Heart left ventricle (tissue), 16 donors: Measurements from ENCODE around the gene CFAP73. TPM values are rescaled to one million over a fixed set of nuclear protein-coding genes. Genes with fewer than 3 reads are reported as not detected.

Experiments used
- ATAC-seq, 4 donors: fragments of 200-7000 bp; cut with Tn5 transposase; one replicate each; pipeline ENCODE4 v1.9.1; 2020 to 2022; ENCODE audit warnings: moderate library complexity in 4 of 4, mild to moderate bottlenecking in 3 of 4, moderate number of reproducible peaks in 1 of 4
- DNase-seq, 5 donors: peaks; one replicate each; pipeline ENCODE4 v3.0.0-alpha.2; 2020
- H3K27ac ChIP-seq, 12 donors: fragments of 200-600 bp; sonication (generic) in 4 of 12; one replicate each; pipeline versions ENCODE4 v1.5.0 to v1.8.0; 2016 to 2022; ENCODE audit warnings: mild to moderate bottlenecking in 2 of 12
- H3K27me3 ChIP-seq, 9 donors: fragments of 200-600 bp; sonication (generic) in 2 of 9; one replicate each; pipeline versions ENCODE4 v1.5.1 to v1.8.0; 2016 to 2022; ENCODE audit warnings: mild to moderate bottlenecking in 3 of 9
- H3K36me3 ChIP-seq, 9 donors: fragments of 200-600 bp; sonication (generic) in 2 of 9; one replicate each; pipeline versions ENCODE4 v1.5.0 to v1.8.0; 2018 to 2022; ENCODE audit warnings: mild to moderate bottlenecking in 2 of 9
- H3K4me1 ChIP-seq, 12 donors: fragments of 200-600 bp; sonication (generic) in 4 of 12; one replicate each; pipeline versions ENCODE4 v1.5.0 to v1.8.0; 2016 to 2022; ENCODE audit warnings: mild to moderate bottlenecking in 3 of 12
- H3K4me3 ChIP-seq, 12 donors: fragments of 200-600 bp; sonication (generic) in 4 of 12; one replicate each; pipeline versions ENCODE4 v1.5.0 to v1.8.0; 2017 to 2022; ENCODE audit warnings: mild to moderate bottlenecking in 9 of 12, moderate library complexity in 4 of 12
- H3K9me3 ChIP-seq, 12 donors: fragments of 200-600 bp; sonication (generic) in 4 of 12; one replicate each; pipeline versions ENCODE4 v1.5.0 to v1.8.0; 2016 to 2022; ENCODE audit warnings: mild to moderate bottlenecking in 1 of 12
- POLR2A ChIP-seq, 2 donors: fragments of 450-650 bp; IDR thresholded peaks; one replicate each; pipeline ENCODE4 v1.6.1; 2017; ENCODE audit warnings: antibody characterized with exemption in 2 of 2, mild to moderate bottlenecking in 2 of 2, moderate library complexity in 2 of 2
- WGBS, 4 donors: extraction: QIAGEN DNeasy Blood & Tissue Kit in 2 of 4; methylation state at CpG; one replicate each; pipeline versions ENCODE4 v1.1.5 to v1.1.7; 2013 to 2018; 5-methylcytosine and 5-hydroxymethylcytosine counted together
- intact Hi-C, 10 donors: fragments of 100-400 bp; cut with DNase I; formaldehyde crosslinking; loops; one replicate each; pipeline versions ENCODE4 v1.11.1 to v1.14.2; 2022
- polyA plus RNA-seq, 2 donors: library from polyadenylated mRNA; stranded (reverse); fragments of 200-250 nt; gene quantifications; one replicate each; pipeline ENCODE4 v1.2.3, GENCODE V29; 2013
- total RNA-seq, 9 donors: library from RNA; depleted of rRNA in 2 of 9; stranded (reverse); fragments of >200 nt in 2 of 9; fragmentation: NEBNext Ultra II Directional in 3 of 9; extraction: Animal tissue kit (Norgen Biotek cat#: 25700) in 3 of 9; gene quantifications; one replicate each; pipeline versions ENCODE4 v1.1.0 to v1.2.4, GENCODE V29; 2016 to 2023
- TF ChIP-seq, protein P1 (sequence below), 12 donors: fragments of 200-600 bp; sonication (generic) in 4 of 12; IDR thresholded peaks; one replicate each; pipeline versions ENCODE4 v1.5.0 to v1.8.0; 2018 to 2022; ENCODE audit warnings: antibody characterized with exemption in 12 of 12, mild to moderate bottlenecking in 5 of 12
- donor health status: ischemic (EF 13 %, LVEDD 7.1; RV severe dilation, severe dysfunction).
- donor health status: healthy with polysubstance abuse.
- donor health status: DM: no; HTN: yes; CAD: no.
- donor health status: DM: no; HTN: no; CAD: no.
- donor health status: ischemic (EF 25% LVEDD 6.9; RV normal size, moderate dysfunction).
- donor health status: ischemic (EF 25% LVEDD 5.7; RV mildly dilated, moderate dysfunction).
- donor health status: healthy.
- donor health status: DM: yes; HTN: yes; CAD: no.
- donor health status: ischemic (EF 35%, LVEDD 5.7; RV mildly dilated, moderate dysfunction).
- donor health status: nonischemic (EF 11% LVEDD 7.7; RV severe dilation, severe dysfunction).
- donor health status: DM: yes; HTN: yes; CAD: no.
- donor health status: PGD.
- donor health status: ischemic (EF 29% LVEDD 5.4; RV normal size, mild dysfunction).
- donor health status: nonischemic (EF 23%, LVEDD 6.1; RV moderate dilation, normal function).

The CFAP73 gene
- total and polyA plus RNA-seq, 11 donors = 0.04 to 0.11 TPM; not detected in 9

GRCh38 chr12:113136128-113136989 is 13.2 kb upstream of the CFAP73 start:
- no peak for TF ChIP-seq POLR2A (IDR thresholded peaks at IDR 0.05)
- H3K9me3 ChIP-seq = no peaks in the 10 kb centered on the region
- no peaks in the 10 kb centered on the region for H3K36me3 ChIP-seq
- WGBS, 4 donors = 30 to 35% (median 34%) methylated on average over 18 to 21 of the region's 21 CpGs
- intact Hi-C loops = no loop called here
- peaks cover 0 to 11% (median 0%) of the 10 kb centered on the region in 12 donors for H3K4me1 ChIP-seq
- DNase-seq (peak in 1 of 5 donors; percentile 1), ATAC-seq (no peak)
- H3K27me3 ChIP-seq = peaks cover 13 to 60% (median 26%) of the 10 kb centered on the region in 9 donors
- H3K4me3 ChIP-seq = no peak overlapping the region
- no peak overlapping the region for H3K27ac ChIP-seq

DNA sequence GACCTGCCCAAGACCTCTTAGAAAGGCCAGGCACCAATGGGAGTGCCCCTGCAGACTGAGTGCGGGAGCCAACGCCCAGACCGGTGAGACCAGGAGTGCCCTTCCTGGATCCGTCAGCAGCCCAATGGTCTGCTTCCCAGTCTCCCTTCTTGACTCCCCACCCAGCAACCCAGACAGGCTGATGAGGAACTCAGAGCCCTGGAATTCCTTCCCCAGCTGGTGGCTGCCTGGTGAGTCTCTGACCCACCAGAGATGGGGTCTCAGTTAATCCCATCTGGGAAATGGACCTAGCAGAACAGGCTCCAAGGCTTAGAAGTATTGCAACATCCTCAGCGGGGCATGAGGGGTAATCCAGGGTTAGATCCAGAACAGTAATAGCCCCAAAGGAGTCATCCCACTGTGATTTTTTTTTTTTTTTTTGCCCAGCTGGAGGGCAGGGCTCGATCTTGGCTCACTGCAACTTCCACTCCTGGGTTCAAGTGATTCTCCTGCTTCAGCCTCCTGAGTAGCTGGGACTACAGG is 12.5 kb upstream of the CFAP73 start:
- H3K4me3 ChIP-seq = no peak overlapping the region
- no peaks in the 10 kb centered on the region for H3K36me3 ChIP-seq
- ATAC-seq = no peak
- WGBS, 4 donors = 65 to 79% (median 72%) methylated on average over 5 to 6 of the region's 6 CpGs
- DNase-seq = peak in 1 of 5 donors; percentile 6
- H3K4me1 ChIP-seq = peaks cover 0 to 17% (median 0%) of the 10 kb centered on the region in 12 donors
- intact Hi-C loops = no loop called here
- no peak overlapping the region for H3K27ac ChIP-seq
- peaks cover 13 to 55% (median 26%) of the 10 kb centered on the region in 9 donors for H3K27me3 ChIP-seq
- TF ChIP-seq, protein P1, sequence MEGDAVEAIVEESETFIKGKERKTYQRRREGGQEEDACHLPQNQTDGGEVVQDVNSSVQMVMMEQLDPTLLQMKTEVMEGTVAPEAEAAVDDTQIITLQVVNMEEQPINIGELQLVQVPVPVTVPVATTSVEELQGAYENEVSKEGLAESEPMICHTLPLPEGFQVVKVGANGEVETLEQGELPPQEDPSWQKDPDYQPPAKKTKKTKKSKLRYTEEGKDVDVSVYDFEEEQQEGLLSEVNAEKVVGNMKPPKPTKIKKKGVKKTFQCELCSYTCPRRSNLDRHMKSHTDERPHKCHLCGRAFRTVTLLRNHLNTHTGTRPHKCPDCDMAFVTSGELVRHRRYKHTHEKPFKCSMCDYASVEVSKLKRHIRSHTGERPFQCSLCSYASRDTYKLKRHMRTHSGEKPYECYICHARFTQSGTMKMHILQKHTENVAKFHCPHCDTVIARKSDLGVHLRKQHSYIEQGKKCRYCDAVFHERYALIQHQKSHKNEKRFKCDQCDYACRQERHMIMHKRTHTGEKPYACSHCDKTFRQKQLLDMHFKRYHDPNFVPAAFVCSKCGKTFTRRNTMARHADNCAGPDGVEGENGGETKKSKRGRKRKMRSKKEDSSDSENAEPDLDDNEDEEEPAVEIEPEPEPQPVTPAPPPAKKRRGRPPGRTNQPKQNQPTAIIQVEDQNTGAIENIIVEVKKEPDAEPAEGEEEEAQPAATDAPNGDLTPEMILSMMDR (IDR thresholded peaks at IDR 0.05) = no peak
- TF ChIP-seq POLR2A (IDR thresholded peaks at IDR 0.05) = no peak
- no peaks in the 10 kb centered on the region for H3K9me3 ChIP-seq

DNA sequence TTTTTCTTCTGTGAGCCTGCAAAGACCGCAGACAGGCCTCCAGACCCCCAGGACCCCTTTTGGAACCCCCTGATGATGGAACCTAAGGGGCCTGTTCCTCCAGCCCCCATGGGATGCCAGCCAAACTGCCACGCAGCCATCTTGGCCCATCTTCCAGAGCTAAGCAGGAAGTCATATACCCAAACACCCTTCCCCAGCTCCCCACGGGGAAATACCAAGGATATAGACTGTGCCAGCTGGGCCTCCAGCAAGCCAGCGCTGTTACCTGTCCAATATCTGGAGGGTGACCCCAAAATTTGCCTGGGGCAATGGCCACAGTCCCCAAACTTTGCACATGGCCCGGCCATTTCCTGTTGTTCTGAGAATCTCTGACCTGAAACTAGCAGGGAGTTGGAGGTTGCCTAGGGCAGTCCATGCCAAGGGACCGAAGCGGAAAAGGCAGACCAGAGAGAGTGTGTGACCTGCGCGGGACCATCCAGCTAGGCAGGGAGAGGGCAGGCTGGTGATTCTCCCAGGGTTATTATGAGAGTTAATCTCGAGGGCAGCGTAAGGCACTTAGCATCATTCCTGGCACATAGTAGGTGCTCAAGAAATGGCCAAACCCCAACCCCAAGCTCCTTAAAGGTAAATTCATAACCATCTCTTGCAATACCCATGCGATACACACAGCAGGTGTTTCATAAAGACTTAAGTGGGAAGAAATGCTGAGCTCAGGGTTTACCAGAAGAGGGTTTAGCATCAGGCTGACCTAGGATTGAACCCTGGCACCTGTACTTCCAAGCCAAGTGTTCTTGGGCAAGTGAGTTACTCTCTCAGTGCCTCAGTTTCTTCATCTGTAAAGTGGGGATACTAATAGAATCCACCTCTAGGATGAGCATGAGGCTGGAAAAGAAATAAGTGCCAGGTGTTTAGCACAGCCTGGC is 11.4 kb upstream of the CFAP73 start:
- intact Hi-C loops = no loop called here
- WGBS, 4 donors = 77 to 89% (median 83%) methylated on average over 11 to 12 of the region's 12 CpGs
- H3K9me3 ChIP-seq = no peaks in the 10 kb centered on the region
- peaks cover 13 to 46% (median 26%) of the 10 kb centered on the region in 9 donors for H3K27me3 ChIP-seq
- TF ChIP-seq, protein P1 (IDR thresholded peaks at IDR 0.05) = no peak
- H3K27ac ChIP-seq = no peak overlapping the region
- H3K4me1 ChIP-seq = peaks cover 0 to 28% (median 0%) of the 10 kb centered on the region in 12 donors
- DNase-seq (peak in 1 of 5 donors; percentile 5), ATAC-seq (no peak)
- H3K4me3 ChIP-seq = no peak overlapping the region
- H3K36me3 ChIP-seq = no peaks in the 10 kb centered on the region

- DNase-seq (peak in 2 of 5 donors; percentile 9 to 40), ATAC-seq (no peak)
- no peak overlapping the region for H3K27ac ChIP-seq
- H3K36me3 ChIP-seq = no peaks in the 10 kb centered on the region
- intact Hi-C loops = no loop called here
- no peaks in the 10 kb centered on the region for H3K9me3 ChIP-seq
- TF ChIP-seq, protein P1 (IDR thresholded peaks at IDR 0.05) = no peak
- TF ChIP-seq POLR2A (IDR thresholded peaks at IDR 0.05) = no peak
- 78 to 89% (median 79%) methylated on average over 3 of the region's 3 CpGs for WGBS, 4 donors
- no peak overlapping the region for H3K4me3 ChIP-seq
- H3K27me3 ChIP-seq = peaks cover 13 to 39% (median 26%) of the 10 kb centered on the region in 9 donors
- H3K4me1 ChIP-seq = peaks cover 0 to 34% (median 0%) of the 10 kb centered on the region in 12 donors
Observed at GRCh38 chr12:113138826-113139225, 10.7 kb upstream of the CFAP73 start.
